GM18867 (cell line): ENCODE data around the gene WDR90.
A peak's percentile ranks its signal among the peaks of the same experiment; 100 is the strongest.
"Not testable (repeated sequence)": the region's sequence is repeated elsewhere in the genome, so short reads cannot be mapped to it uniquely, and the experiment has no call there.

Experiments used
- ATAC-seq: cut with Tn5 transposase; IDR thresholded peaks from one replicate; pipeline ENCODE4 v1.9.1; 2021; ENCODE audit warnings: mild to moderate bottlenecking, moderate library complexity; ENCODE audit not compliant: unreplicated experiment

The WDR90 gene

GRCh38 chr16:704552-705380 is 55.6 kb downstream of the WDR90 start:
- ATAC-seq, result no peak

- ATAC-seq, result no peak
Observed at GRCh38 chr16:705431-706188, 56.4 kb downstream of the WDR90 start, which contains the start of gene FBXL16. Gene FBXL16, minus strand, starts transcription at chr16:705801. Its CDS starts 8,396 bp downstream, at chr16:697405.

GRCh38 chr16:706189-707061 is 57.3 kb downstream of the WDR90 start:
- ATAC-seq, result no peak

GRCh38 chr16:707062-707538 is 57.9 kb downstream of the WDR90 start:
- no peak for ATAC-seq

GRCh38 chr16:708019-708418 is 58.9 kb downstream of the WDR90 start:
- ATAC-seq, result no peak

GRCh38 chr16:708959-709358 is 59.8 kb downstream of the WDR90 start:
- ATAC-seq, result no peak

GRCh38 chr16:709566-710499 is 60.7 kb downstream of the WDR90 start:
- ATAC-seq, result no peak

GRCh38 chr16:710500-711075 is 61.4 kb downstream of the WDR90 start:
- ATAC-seq, result no peak

GRCh38 chr16:711084-711483 is 61.9 kb downstream of the WDR90 start:
- no peak for ATAC-seq

GRCh38 chr16:711548-712320 is 62.6 kb downstream of the WDR90 start:
- no peak for ATAC-seq

- ATAC-seq, result not testable (repeated sequence)
Observed at GRCh38 chr16:712740-713250, 63.6 kb downstream of the WDR90 start.

GRCh38 chr16:714079-714478 is 64.9 kb downstream of the WDR90 start:
- ATAC-seq, result no peak

- peak; percentile 71 for ATAC-seq
Observed at GRCh38 chr16:714558-715476, 65.7 kb downstream of the WDR90 start, which contains the start of gene METRN. Gene METRN, plus strand, starts transcription at chr16:715118. Its CDS starts 172 bp downstream, at chr16:715290.

GRCh38 chr16:715477-716199 is 66.5 kb downstream of the WDR90 start:
- ATAC-seq, result peak; percentile 6

- ATAC-seq, result no peak
Observed at GRCh38 chr16:716200-716568, 67.0 kb downstream of the WDR90 start.

GRCh38 chr16:716768-717325 is 67.7 kb downstream of the WDR90 start:
- ATAC-seq, result no peak
